Lower leg skin (tissue), 4 donors: ENCODE data around the gene PDK2. TPM values are rescaled to one million over a fixed set of nuclear protein-coding genes. Genes with fewer than 3 reads are reported as not detected.

Experiments
- DNase-seq, 2 donors: peaks; one replicate each; pipeline ENCODE4 v3.0.0-alpha.2; 2019; ENCODE audit warnings: low spot score in 2 of 2
- H3K4me3 ChIP-seq: fragments of 200-600 bp; sonication (generic); 2 replicates; pipeline ENCODE4 v1.5.1; 2017; ENCODE audit warnings: mild to moderate bottlenecking, low read depth; ENCODE audit not compliant: poor library complexity, severe bottlenecking
- CTCF ChIP-seq, 3 donors: fragments of 450-650 bp; IDR thresholded peaks; one replicate each; pipeline ENCODE4 v1.5.1; 2016; ENCODE audit warnings: antibody characterized with exemption in 3 of 3, mild to moderate bottlenecking in 3 of 3, moderate library complexity in 2 of 3
- POLR2A ChIP-seq, 2 donors: fragments of 450-650 bp; IDR thresholded peaks; one replicate each; pipeline ENCODE4 v1.6.1; 2016 to 2017; ENCODE audit warnings: antibody characterized with exemption in 2 of 2, mild to moderate bottlenecking in 1 of 2, moderate library complexity in 1 of 2
- WGBS, 2 donors: methylation state at CpG; one replicate each; pipeline ENCODE4 v1.1.5; 2018; 5-methylcytosine and 5-hydroxymethylcytosine counted together
- intact Hi-C: fragments of 100-400 bp; cut with DNase I; formaldehyde crosslinking; loops from one replicate; pipeline ENCODE4 v1.15.0; 2023; ENCODE audit warnings: low total_unique reads
- total RNA-seq, 4 donors: library from RNA; depleted of rRNA; stranded (reverse); fragments of >200 nt; gene quantifications; one replicate each; pipeline ENCODE4 v1.1.0, GENCODE V29; 2016

Gene PDK2
- total RNA-seq, 4 donors from 2014 or later = 35.6 to 86.6 (median 57.0) TPM

GRCh38 chr17:50064253-50065001 lies 30.7 kb upstream of the PDK2 start:
- WGBS, 2 donors = 35 to 38% methylated on average over 20 of the region's 20 CpGs
- TF ChIP-seq CTCF (IDR thresholded peaks at IDR 0.05) (no peak), POLR2A (IDR thresholded peaks at IDR 0.05) (no peak)
- no peak overlapping the region for H3K4me3 ChIP-seq
- intact Hi-C loops = no loop called here
- DNase-seq = peak; percentile 54 to 94

- H3K4me3 ChIP-seq = no peak overlapping the region
- intact Hi-C loops = no loop called here
- WGBS, 2 donors = 35 to 37% methylated on average over 3 of the region's 3 CpGs
- TF ChIP-seq POLR2A (IDR thresholded peaks at IDR 0.05) (no peak), CTCF (IDR thresholded peaks at IDR 0.05) (no peak)
- DNase-seq = no peak
Observed at GRCh38 chr17:50065056-50065455, 30.1 kb upstream of the PDK2 start.

- intact Hi-C loops = no loop called here
- TF ChIP-seq POLR2A (IDR thresholded peaks at IDR 0.05) = no peak
- TF ChIP-seq CTCF (IDR thresholded peaks at IDR 0.05) = no peak
- WGBS, 2 donors = 90 to 96% methylated on average over 2 of the region's 2 CpGs
- DNase-seq = no peak
- no peak overlapping the region for H3K4me3 ChIP-seq
Observed at GRCh38 chr17:50066995-50067394, 28.2 kb upstream of the PDK2 start.

GRCh38 chr17:50067996-50068395 lies 27.2 kb upstream of the PDK2 start:
- intact Hi-C loops = no loop called here
- DNase-seq = no peak
- WGBS, 2 donors = 89 to 90% methylated on average over 13 of the region's 13 CpGs
- TF ChIP-seq CTCF (IDR thresholded peaks at IDR 0.05) (no peak), POLR2A (IDR thresholded peaks at IDR 0.05) (no peak)
- H3K4me3 ChIP-seq = no peak overlapping the region

- WGBS, 2 donors = 65 to 75% methylated on average over 16 of the region's 16 CpGs
- TF ChIP-seq CTCF (IDR thresholded peaks at IDR 0.05) = no peak
- TF ChIP-seq POLR2A (IDR thresholded peaks at IDR 0.05) = no peak
- no peak for DNase-seq
- no peak overlapping the region for H3K4me3 ChIP-seq
- intact Hi-C loops = no loop called here
Observed at GRCh38 chr17:50070908-50071680, 24.1 kb upstream of the PDK2 start.
